Vagina (tissue), 2 donors: ENCODE measurements around the gene CCDC188. TPM values are rescaled to one million over a fixed set of nuclear protein-coding genes. Genes with fewer than 3 reads are reported as not detected.
A peak's percentile ranks its signal among the peaks of the same experiment; 100 is the strongest.

Experiments
- DNase-seq, 2 donors: peaks; one replicate each; pipeline ENCODE4 v3.0.0-alpha.2; 2017; ENCODE audit errors: extremely low spot score in 2 of 2
- H3K27ac ChIP-seq: fragments of 200-600 bp; sonication (generic); one replicate; pipeline ENCODE4 v1.5.1; 2019
- H3K27me3 ChIP-seq: fragments of 200-600 bp; sonication (generic); one replicate; pipeline ENCODE4 v1.5.1; 2019
- H3K36me3 ChIP-seq, 2 donors: fragments of 200-600 bp; sonication (generic); one replicate each; pipeline ENCODE4 v1.5.1; 2017 to 2019
- H3K4me1 ChIP-seq: fragments of 200-600 bp; sonication (generic); one replicate; pipeline ENCODE4 v1.5.1; 2019
- H3K4me3 ChIP-seq, 2 donors: fragments of 200-600 bp; sonication (generic); 1 replicate in 1 of 2; 2 replicates in 1 of 2; pipeline ENCODE4 v1.5.1; 2016 to 2019
- H3K9me3 ChIP-seq: fragments of 200-600 bp; sonication (generic); one replicate; pipeline ENCODE4 v1.5.1; 2019
- CTCF ChIP-seq, 3 experiments: fragments of 450-650 bp in 2 of 3; fragments of 200-600 bp in 1 of 3; sonication (generic) in 1 of 3; IDR thresholded peaks; one replicate each; pipeline ENCODE4 v1.5.1; 2017 to 2019; ENCODE audit warnings: antibody characterized with exemption in 3 of 3, mild to moderate bottlenecking in 2 of 3, moderate library complexity in 2 of 3
- POLR2A ChIP-seq, 2 donors: fragments of 450-650 bp; IDR thresholded peaks; one replicate each; pipeline ENCODE4 v1.6.1; 2017; ENCODE audit warnings: antibody characterized with exemption in 2 of 2, mild to moderate bottlenecking in 2 of 2, moderate library complexity in 2 of 2
- POLR2AphosphoS5 ChIP-seq, 2 donors: sonication (generic); formaldehyde crosslinking; IDR thresholded peaks; one replicate each; pipeline ENCODE4 v1.9.0; 2017; ENCODE audit warnings: antibody characterized with exemption in 2 of 2, mild to moderate bottlenecking in 2 of 2, low read depth in 1 of 2; ENCODE audit not compliant: insufficient read depth in 1 of 2
- intact Hi-C: fragments of 100-400 bp; cut with DNase I; formaldehyde crosslinking; loops from one replicate; pipeline ENCODE4 v1.15.1; 2023
- total RNA-seq: library from RNA; depleted of rRNA; stranded (reverse); fragments of >200 nt; gene quantifications from one replicate; pipeline ENCODE4 v1.2.3, GENCODE V29; 2016

CCDC188 gene
- total RNA-seq, 1 donor from 2014 or later, result not detected

DNA sequence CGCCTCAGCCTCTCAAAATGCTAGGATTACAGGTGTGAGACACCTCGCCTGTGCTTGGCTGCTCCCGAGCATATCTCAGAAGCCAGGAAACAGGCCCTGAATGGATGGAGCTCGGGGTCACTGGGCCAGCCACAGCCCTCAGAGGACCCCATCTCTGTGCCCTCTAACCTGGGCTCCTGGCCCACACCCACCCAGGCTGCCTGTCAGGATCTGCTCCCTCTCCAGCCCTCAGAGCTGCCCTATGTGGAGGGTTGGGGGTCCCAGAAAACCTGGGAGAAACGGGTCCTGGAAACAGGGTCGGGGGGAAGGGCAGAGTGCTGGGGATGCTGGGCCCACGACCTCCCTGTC is 5.2 kb upstream of the CCDC188 start:
- H3K36me3 ChIP-seq, result no peaks in the 10 kb centered on the region
- no peak for DNase-seq
- no peak for TF ChIP-seq POLR2AphosphoS5 (IDR thresholded peaks at IDR 0.05; ENCODE audit: insufficient read depth in 1 of 2, low read depth in 1 of 2)
- no peak for TF ChIP-seq CTCF (IDR thresholded peaks at IDR 0.05)
- no peak for TF ChIP-seq POLR2A (IDR thresholded peaks at IDR 0.05)
- H3K27me3 ChIP-seq, result no peaks in the 10 kb centered on the region
- intact Hi-C loops, result loop anchor here (2.0 kb wide), 1 partner anchor 129 kb away; no protein-coding TSS in a partner anchor
- H3K27ac ChIP-seq, result no peak overlapping the region
- no peaks in the 10 kb centered on the region for H3K9me3 ChIP-seq
- no peak overlapping the region for H3K4me3 ChIP-seq
- no peaks in the 10 kb centered on the region for H3K4me1 ChIP-seq

DNA sequence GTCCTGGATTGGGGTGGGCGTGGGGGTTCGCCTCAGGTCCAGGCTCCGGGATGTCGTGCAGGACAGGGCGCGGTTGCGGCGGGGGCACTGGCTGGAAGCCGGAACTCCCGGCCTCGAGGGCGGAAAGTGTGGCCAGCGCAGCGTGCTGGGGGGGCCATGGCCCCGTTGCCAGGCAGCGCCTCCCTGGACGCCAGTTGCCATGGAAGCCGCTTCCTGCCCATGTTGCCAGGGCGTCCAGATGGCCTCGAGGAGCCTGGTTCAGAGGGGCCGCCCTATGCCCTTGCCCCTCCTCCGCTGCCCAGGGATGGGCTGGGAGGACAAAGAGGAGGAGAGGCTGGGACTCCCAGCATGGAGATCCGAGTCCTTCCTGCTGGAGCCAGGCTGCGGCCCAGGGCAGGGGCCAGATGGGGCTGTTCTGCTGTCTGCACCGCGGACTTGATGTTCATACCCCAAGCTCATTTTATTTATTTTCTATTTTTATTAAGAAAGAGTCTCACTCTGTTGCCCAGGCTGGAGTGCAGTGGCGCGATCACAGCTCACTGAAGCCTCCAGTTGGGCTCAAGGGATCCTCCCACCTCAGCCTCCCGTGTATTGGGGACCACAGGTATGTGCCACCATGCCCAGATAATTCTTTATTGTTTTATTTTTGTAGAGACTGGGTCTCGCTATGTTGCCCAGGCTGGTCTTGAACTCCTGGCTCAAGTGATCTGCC is 4.6 kb upstream of the CCDC188 start:
- no peak overlapping the region for H3K27ac ChIP-seq
- no peaks in the 10 kb centered on the region for H3K9me3 ChIP-seq
- DNase-seq, result no peak
- no peaks in the 10 kb centered on the region for H3K4me1 ChIP-seq
- no peaks in the 10 kb centered on the region for H3K36me3 ChIP-seq
- H3K27me3 ChIP-seq, result no peaks in the 10 kb centered on the region
- H3K4me3 ChIP-seq, result peak overlapping the region in 1 of 2 donors; percentile 19
- intact Hi-C loops, result loop anchor here (2.0 kb wide), 1 partner anchor 129 kb away; no protein-coding TSS in a partner anchor
- TF ChIP-seq POLR2AphosphoS5 (IDR thresholded peaks at IDR 0.05; ENCODE audit: insufficient read depth in 1 of 2, low read depth in 1 of 2), result no peak
- no peak for TF ChIP-seq POLR2A (IDR thresholded peaks at IDR 0.05)

DNA sequence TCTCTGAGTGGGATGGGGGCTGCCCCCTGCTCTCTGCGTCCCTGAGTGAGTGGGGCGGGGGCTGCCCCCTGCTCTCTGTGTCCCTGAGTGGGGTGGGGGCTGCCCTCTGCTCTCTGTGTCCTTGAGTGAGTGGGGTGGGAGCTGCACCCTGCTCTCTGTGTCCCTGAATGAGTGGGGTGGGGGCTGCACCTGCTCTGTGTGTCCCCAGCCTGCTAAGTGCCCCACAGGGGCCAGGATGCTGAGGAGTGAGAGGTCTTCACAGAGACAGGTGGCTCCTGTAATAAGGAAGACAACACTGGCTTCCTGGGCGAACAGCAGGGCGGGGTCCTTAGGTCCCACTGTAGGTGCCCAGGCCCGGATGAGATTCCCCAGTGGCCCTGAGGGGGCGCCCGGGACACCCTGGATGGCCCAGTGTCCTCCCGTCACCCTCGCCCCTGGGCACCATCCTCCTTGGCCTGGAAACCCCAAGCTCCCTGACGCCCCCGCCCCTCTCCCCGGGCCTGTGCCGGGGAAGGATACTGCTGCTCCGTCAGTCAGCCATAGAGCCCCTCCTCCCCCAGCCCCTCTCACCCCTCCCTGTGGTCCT is 3.8 kb upstream of the CCDC188 start:
- Histone ChIP-seq H3K4me1 (no peaks in the 10 kb centered on the region), H3K27ac (no peak overlapping the region), H3K4me3 (peak overlapping the region in 1 of 2 donors; percentile 19), H3K36me3 (no peaks in the 10 kb centered on the region), H3K9me3 (no peaks in the 10 kb centered on the region), H3K27me3 (no peaks in the 10 kb centered on the region)
- DNase-seq, result no peak
- no peak for TF ChIP-seq CTCF (IDR thresholded peaks at IDR 0.05)
- TF ChIP-seq POLR2AphosphoS5 (IDR thresholded peaks at IDR 0.05; ENCODE audit: insufficient read depth in 1 of 2, low read depth in 1 of 2), result no peak
- TF ChIP-seq POLR2A (IDR thresholded peaks at IDR 0.05), result no peak
- intact Hi-C loops, result no loop called here

DNA sequence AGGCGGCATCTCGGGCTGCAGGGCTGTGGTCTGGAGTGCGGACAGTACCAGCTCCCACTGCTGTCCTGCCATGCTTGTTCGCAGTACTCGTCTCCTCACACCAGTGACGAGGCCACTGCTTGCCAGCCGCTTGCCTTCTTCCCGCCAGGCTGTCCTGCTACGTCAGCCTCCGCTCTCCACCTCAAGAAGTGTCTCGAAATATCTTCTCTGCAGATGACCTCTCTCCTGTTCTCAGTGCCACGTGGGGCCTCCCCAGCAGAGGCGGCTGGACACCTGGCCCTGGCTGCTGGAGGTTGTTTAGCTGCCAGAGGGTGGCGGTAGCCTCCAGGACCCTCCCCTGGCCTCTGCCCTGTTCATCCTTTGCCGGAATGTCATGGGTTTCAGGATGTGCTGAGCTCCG is 3.1 kb upstream of the CCDC188 start:
- Histone ChIP-seq H3K27ac (no peak overlapping the region), H3K27me3 (no peaks in the 10 kb centered on the region), H3K9me3 (no peaks in the 10 kb centered on the region), H3K36me3 (no peaks in the 10 kb centered on the region), H3K4me1 (no peaks in the 10 kb centered on the region), H3K4me3 (no peak overlapping the region)
- no peak for TF ChIP-seq POLR2AphosphoS5 (IDR thresholded peaks at IDR 0.05; ENCODE audit: insufficient read depth in 1 of 2, low read depth in 1 of 2)
- intact Hi-C loops, result no loop called here
- DNase-seq, result no peak

DNA sequence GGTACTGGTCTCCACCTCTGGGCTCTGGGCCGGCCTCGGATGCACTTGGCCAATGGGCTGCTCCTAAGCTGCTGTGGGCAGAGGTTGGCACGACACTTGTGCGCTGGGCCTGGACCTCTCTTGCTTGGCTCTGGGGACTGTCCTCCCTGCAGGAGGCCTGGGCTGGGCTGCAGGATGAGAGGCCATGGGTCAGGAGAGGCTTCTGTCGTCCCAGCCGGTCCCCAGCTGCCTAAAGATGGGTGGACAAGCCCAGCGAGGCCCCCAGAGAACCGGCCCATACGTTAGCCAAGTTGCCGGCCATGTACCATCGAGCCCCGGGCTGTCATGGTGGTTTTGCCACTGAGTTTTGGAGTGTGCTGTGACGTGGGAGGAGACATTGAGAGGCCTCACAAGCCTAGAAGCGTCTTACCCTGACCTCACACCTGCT is 1.6 kb upstream of the CCDC188 start:
- no peaks in the 10 kb centered on the region for H3K9me3 ChIP-seq
- H3K36me3 ChIP-seq, result no peaks in the 10 kb centered on the region
- DNase-seq, result no peak
- TF ChIP-seq POLR2AphosphoS5 (IDR thresholded peaks at IDR 0.05; ENCODE audit: insufficient read depth in 1 of 2, low read depth in 1 of 2), result no peak
- no peak for TF ChIP-seq POLR2A (IDR thresholded peaks at IDR 0.05)
- TF ChIP-seq CTCF (IDR thresholded peaks at IDR 0.05), result no peak
- intact Hi-C loops, result no loop called here
- H3K27me3 ChIP-seq, result no peaks in the 10 kb centered on the region
- no peaks in the 10 kb centered on the region for H3K4me1 ChIP-seq
- H3K4me3 ChIP-seq, result no peak overlapping the region
- H3K27ac ChIP-seq, result no peak overlapping the region

GRCh38 chr22:20151276-20151588 is 377 bp upstream of the CCDC188 start:
- intact Hi-C loops, result no loop called here
- H3K4me3 ChIP-seq, result no peak overlapping the region
- H3K27me3 ChIP-seq, result no peaks in the 10 kb centered on the region
- H3K27ac ChIP-seq, result no peak overlapping the region
- H3K36me3 ChIP-seq, result no peaks in the 10 kb centered on the region
- no peak for DNase-seq
- no peaks in the 10 kb centered on the region for H3K9me3 ChIP-seq
- no peak for TF ChIP-seq CTCF (IDR thresholded peaks at IDR 0.05)
- no peaks in the 10 kb centered on the region for H3K4me1 ChIP-seq
